NCI-H2081 treated with DMSO at 0.1 percent for 48 hours (cell line): ENCODE results near the gene ETV6.

Experiments
- DNase-seq: peaks from one replicate; lab custom pipeline; 2025; lab: John Stamatoyannopoulos, UW

Gene ETV6

DNA sequence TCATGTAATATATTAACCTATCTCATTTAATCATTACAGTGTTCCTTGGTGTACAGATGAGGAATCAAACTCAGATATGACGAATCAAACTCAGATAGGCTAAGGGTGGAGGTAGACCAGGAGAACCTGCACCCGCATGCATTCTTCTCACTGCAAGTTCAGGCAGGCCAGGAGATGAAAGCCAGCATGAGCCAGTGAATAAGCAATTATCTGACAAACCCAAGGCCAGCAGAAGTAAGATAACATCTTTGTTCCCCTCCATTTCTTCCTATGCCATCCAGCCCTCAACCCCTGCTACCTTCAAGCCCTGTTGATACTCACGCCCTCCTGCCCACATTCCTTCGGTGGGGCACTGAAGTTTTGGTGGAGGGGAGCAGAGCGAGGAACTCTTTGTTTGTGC, 152.2 kb downstream of the ETV6 start:
- DNase-seq = no peak

- DNase-seq = no peak
These were observed 154.7 kb downstream of the ETV6 start for GRCh38 chr12:11804130-11804529.

DNA sequence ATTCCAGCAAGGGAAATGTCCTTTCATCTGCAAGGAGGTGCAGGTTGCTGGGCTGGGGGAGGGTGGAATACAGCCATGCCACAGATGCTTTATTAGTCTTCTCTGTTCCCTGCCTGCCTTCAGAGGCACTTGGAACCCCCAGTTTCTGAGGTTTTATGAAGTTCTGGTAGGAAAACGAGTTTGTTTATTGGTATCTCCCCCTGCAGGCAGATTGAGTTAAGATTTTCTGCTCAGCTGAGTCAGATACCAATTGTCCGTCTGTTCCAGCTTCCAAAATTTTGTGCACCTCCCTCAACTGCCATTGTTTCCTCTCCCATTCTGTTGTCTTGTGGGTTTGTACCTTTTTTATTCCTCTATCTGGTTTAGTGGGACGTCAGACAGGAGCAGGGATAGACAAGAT, 155.6 kb downstream of the ETV6 start:
- no peak for DNase-seq

DNA sequence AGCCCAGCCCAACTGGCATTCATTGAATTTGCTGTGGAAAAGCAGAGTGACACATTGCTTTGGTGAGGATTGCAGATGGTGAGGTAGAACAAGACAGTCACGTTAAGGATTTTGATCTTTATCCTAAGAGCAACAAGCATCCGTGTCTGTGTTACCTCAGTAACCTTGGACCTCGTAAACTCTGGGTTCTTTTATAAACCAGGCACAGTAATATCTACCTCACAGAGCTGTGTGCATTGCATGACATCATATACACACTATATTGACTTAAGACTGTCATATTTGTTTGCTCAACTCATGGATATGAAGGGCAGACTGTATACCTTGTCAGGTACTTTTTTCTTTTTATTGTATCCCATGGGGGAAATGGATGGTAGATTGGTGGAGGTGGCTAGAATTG, 156.2 kb downstream of the ETV6 start:
- peak; percentile 43 for DNase-seq

DNA sequence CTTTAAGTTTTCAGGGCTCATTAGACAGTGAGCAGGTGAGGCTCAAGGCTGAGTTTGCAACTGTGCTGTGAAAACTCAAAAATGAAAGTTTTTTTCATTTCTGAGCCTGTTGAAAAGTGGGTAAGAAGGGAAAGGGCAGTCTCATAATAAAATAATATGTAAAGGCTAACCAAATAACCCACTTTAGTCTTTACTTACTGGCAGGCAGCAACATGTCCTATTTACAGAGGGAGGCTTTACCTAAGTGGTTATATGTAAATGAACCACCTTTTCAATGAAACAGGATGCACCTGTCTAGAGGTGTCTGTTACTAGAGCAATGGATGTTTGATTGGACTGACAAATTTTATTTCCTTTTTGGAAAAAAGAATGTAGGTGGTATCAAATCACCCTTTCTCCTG, 158.0 kb downstream of the ETV6 start:
- peak; percentile 95 for DNase-seq

DNA sequence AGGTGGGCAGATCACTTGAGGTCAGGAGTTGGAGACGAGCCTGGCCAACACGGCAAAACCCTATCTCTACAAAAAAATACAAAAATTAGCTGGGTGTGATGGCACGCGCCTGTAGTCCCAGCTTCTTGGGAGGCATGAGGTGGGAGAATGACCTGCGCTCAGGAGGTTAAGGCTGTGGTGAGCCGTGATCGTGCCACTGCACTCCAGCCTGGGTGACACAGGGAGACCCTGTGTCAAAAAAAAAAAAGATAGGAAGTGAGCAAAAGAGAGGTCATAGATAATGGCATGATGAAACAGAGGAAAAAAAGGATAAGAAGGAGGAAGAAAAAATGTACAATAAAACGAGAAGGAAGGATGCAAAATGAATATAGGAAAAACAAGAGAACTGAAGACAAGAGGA, 159.5 kb downstream of the ETV6 start:
- DNase-seq = no peak

- DNase-seq = no peak
These were observed 160.7 kb downstream of the ETV6 start for GRCh38 chr12:11810206-11810545.

GRCh38 chr12:11811008-11811407, 161.5 kb downstream of the ETV6 start:
- no peak for DNase-seq

DNA sequence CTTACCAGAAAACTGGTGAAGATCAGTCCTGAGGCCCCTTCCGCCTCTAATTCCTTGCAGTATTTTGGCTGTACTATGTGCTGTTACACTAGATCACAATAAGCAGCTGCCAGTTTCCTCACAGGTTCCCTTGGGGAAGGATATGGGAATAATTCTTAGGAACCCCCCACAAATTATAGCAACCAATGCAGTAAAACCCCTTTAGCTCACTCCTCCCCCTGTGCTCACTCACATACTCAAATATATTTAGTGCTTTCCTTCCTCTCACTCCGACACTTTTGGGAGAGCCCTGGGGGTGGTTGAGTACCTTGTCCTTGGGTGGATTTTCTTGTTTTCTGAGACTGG, 162.7 kb downstream of the ETV6 start:
- DNase-seq = no peak

GRCh38 chr12:11812586-11813437, 163.3 kb downstream of the ETV6 start:
- DNase-seq = peak; percentile 60

- no peak for DNase-seq
These were observed 164.0 kb downstream of the ETV6 start for GRCh38 chr12:11813438-11813813.

DNA sequence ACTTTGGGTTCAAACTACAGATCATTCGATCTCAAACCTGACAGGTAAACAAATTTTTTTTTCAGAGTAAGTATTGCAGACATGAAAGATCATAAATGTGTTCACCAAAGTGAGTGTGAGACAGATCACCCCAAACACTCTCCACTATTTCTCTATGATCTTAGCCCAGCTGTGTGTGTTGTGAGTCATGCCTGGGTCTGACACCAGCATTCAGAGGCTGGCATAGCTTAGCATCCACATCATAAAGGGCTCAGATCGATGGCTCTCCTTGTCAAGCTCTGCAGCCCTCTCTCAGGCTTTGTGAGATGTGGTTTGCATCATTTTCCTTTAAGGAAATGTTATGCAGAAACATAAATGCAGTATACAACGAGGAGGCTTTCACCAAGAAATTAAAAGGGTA, 164.9 kb downstream of the ETV6 start:
- no peak for DNase-seq

- peak; percentile 61 for DNase-seq
These were observed 165.9 kb downstream of the ETV6 start for GRCh38 chr12:11815397-11815796.

DNA sequence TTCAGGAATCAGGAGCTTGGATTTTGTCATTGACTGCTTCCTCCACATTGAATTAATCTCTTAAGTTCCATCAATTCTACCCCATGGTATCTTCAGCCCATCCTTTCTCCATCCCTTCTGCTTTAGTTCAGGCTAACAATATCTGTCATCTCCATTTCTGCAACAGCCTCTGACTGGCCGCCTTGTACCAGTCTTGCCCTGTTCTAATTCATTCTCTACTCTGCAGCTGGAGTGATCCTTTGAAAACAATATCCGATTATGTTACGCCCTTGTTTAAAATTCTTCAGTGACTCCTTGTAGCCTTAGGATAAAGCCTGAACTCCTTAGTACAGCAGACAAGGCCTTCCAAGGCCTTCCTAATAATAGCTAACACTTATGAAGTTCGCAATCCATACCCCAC, 170.2 kb downstream of the ETV6 start:
- no peak for DNase-seq

- DNase-seq = no peak
These were observed 171.0 kb downstream of the ETV6 start for GRCh38 chr12:11820476-11820875.

GRCh38 chr12:11821386-11822080, 172.1 kb downstream of the ETV6 start:
- DNase-seq = no peak

GRCh38 chr12:11822081-11822834, 172.8 kb downstream of the ETV6 start:
- DNase-seq = no peak

DNA sequence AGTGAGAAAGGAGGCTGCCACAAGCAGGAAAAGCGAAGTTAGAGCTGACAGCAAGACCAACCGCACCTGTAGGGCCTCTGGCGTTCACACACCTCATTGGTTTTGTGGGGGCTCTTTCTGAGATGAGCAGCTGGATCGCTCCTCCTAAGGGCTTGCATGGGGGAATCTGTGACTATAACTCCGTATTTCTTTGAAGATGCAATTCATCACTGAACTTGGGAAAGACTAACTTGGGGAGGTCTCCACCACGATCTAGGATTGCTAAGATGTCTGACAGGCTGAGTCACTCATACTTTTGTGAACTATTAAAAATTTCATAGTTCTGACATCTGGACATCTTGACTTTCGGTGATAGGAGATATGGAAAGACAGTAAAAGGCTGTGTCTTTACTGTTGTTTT, 173.6 kb downstream of the ETV6 start:
- DNase-seq = no peak

GRCh38 chr12:11823593-11823992, 174.1 kb downstream of the ETV6 start:
- no peak for DNase-seq

DNA sequence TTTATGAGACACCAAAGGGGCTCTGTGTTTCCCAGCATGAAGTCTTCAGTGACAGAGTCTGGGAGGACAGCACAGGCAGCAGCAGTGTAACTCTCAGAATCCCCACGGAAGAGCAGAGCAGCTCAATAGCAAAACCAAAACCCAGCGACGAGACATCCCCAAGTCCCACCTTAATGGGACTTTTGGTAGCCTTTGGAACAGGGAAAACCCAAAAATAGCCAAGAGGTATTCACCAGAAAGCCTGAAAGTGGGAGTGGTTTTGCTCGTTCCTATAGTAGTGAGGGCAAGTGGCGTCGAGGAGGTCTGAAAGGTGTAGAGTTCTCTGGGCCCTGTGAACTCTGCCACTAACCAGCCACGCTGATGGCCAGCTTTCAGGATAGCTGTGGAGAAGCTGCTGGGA, 174.6 kb downstream of the ETV6 start:
- no peak for DNase-seq

GRCh38 chr12:11824736-11825135, 175.3 kb downstream of the ETV6 start:
- no peak for DNase-seq

GRCh38 chr12:11825278-11825677, 175.8 kb downstream of the ETV6 start:
- no peak for DNase-seq

DNA sequence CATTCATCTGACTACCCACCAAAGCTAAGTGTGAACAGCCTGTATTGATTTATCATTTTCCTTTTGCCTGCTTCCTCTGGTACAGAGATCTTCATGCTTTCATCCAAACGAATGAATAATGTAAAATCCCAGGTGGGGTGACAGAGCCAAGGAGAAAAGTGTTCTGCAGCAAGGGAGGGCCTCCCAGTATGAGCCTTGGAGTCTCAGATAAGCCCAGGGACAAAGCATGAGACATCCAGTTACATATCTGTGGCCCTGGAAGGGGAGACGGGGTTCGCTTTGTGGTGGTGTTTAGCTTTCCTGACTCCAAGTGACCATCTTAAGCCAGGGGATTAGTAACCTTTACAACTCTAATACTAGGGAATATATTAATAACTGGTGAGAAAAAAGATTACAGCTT, 177.1 kb downstream of the ETV6 start:
- no peak for DNase-seq
